Measurements from ENCODE around the gene ENC1. TPM values are rescaled to one million over a fixed set of nuclear protein-coding genes. Genes with fewer than 3 reads are reported as not detected.

The ENC1 gene
- total RNA-seq, 4 donors from 2014 or later, result 6.4 to 19.4 (median 13.0) TPM

DNA sequence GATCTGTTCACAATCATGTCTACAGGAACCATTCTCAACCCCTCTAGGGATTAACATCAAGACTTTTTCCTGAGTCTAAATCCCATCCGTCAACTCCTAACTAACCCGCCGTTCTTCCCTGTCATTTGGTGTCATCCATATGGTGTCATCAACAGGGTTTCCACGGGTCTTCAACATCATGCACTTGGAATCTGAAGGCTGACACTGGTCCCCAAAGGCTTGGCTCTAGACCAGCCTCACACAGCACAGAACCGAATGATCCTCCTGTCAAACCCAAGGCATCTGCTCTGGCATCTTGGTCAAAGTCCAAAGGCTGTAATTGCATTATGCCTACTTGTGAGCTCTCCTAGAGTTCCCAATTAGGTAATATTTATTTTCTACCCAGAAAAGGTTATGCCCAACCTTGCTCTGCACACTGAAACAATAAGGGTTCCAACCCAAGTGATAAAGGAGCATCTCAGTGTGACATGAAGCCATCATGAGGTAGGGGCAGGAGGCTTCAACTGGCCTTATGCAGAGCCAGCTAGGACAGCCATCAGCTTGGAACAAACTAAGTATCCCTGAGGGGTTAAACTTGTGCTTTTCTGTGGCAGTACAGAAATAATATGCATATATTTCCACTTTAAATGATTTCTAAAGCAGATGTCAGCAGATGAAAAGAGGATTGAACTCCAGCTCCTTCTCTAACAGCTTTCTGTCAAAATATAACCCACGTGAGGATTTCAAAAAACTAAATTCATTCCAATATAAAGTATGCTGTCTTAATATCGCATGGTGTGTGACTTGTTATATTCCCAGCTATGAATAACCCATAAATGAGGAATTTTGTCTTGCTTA lies 13.9 kb downstream of the ENC1 start:
- H3K27ac ChIP-seq, result no peak overlapping the region
- TF ChIP-seq POLR2AphosphoS5 (IDR thresholded peaks at IDR 0.05), result no peak
- no peak for TF ChIP-seq CTCF (IDR thresholded peaks at IDR 0.05)
- TF ChIP-seq POLR2A (IDR thresholded peaks at IDR 0.05), result no peak
- no peak for TF ChIP-seq EP300 (IDR thresholded peaks at IDR 0.05)
- H3K36me3 ChIP-seq, result no peaks in the 10 kb centered on the region
- H3K4me1 ChIP-seq, result peaks cover 8% of the 10 kb centered on the region
- H3K27me3 ChIP-seq, result no peaks in the 10 kb centered on the region
- H3K4me3 ChIP-seq, result no peak overlapping the region
- H3K9me3 ChIP-seq, result no peaks in the 10 kb centered on the region
- 80% methylated on average over 7 of the region's 7 CpGs for WGBS
- no peak for DNase-seq (ENCODE audit: low spot score in 2 of 2)

DNA sequence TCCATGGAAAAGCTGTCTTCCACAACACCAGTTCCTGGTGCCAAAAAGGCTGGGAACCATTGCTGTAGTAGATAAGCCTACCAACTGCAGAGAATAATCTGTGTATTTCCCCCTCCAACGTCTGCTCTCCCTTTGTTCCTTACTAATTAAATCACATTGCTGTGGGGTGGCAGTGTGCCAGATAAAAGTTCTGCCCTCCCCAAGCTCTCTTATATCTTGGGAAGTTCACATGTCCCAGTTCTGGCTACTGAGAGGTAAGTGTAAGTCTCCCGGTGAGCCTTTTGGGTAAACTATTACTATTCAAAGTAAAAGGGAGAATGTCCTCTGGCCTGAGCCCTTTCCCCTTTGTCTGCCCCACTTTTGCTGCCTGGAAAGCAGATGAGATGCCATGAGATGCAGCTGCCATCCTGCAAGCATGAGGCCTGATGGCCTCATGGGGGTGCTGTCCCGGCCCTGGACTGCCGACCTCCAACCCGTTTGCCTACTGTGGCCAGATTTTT lies 14.7 kb downstream of the ENC1 start:
- H3K4me1 ChIP-seq, result peaks cover 3% of the 10 kb centered on the region
- no peak overlapping the region for H3K27ac ChIP-seq
- H3K9me3 ChIP-seq, result no peaks in the 10 kb centered on the region
- H3K36me3 ChIP-seq, result no peaks in the 10 kb centered on the region
- DNase-seq (ENCODE audit: low spot score in 2 of 2), result no peak
- H3K4me3 ChIP-seq, result no peak overlapping the region
- WGBS, result 67% methylated on average over 5 of the region's 5 CpGs
- no peak for TF ChIP-seq POLR2AphosphoS5 (IDR thresholded peaks at IDR 0.05)
- no peak for TF ChIP-seq POLR2A (IDR thresholded peaks at IDR 0.05)
- no peak for TF ChIP-seq CTCF (IDR thresholded peaks at IDR 0.05)
- no peak for TF ChIP-seq EP300 (IDR thresholded peaks at IDR 0.05)
- H3K27me3 ChIP-seq, result no peaks in the 10 kb centered on the region

GRCh38 chr5:74624931-74625505 lies 15.5 kb downstream of the ENC1 start:
- H3K4me3 ChIP-seq, result no peak overlapping the region
- 79% methylated on average over 8 of the region's 8 CpGs for WGBS
- no peaks in the 10 kb centered on the region for H3K9me3 ChIP-seq
- TF ChIP-seq POLR2A (IDR thresholded peaks at IDR 0.05) (no peak), POLR2AphosphoS5 (IDR thresholded peaks at IDR 0.05) (no peak), CTCF (IDR thresholded peaks at IDR 0.05) (no peak), EP300 (IDR thresholded peaks at IDR 0.05) (no peak)
- H3K27me3 ChIP-seq, result no peaks in the 10 kb centered on the region
- no peak overlapping the region for H3K27ac ChIP-seq
- no peak for DNase-seq (ENCODE audit: low spot score in 2 of 2)
- peaks cover 3% of the 10 kb centered on the region for H3K4me1 ChIP-seq
- no peaks in the 10 kb centered on the region for H3K36me3 ChIP-seq

DNA sequence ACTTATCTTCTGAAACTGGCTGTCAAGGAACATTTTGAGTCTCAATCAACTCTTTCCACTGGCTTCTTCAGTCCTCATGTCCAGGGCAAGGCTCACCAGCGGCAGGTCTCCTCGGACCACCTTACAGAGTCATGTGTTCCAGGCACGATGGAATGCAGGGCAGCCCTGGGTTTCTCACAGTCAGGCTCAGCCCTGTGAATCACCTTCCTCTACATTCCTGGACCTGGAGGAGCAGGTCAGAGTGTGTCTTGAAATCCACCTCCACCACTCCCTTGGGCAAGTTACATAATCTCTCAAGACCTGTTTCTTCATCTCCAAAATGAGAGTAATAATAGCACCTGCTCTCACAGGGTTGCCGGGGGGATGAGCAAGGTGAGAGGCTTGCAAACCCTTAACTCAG lies 16.0 kb downstream of the ENC1 start:
- WGBS, result 51% methylated on average over 4 of the region's 4 CpGs
- Histone ChIP-seq H3K4me1 (peaks cover 3% of the 10 kb centered on the region), H3K36me3 (no peaks in the 10 kb centered on the region), H3K4me3 (no peak overlapping the region), H3K27me3 (no peaks in the 10 kb centered on the region), H3K9me3 (no peaks in the 10 kb centered on the region), H3K27ac (no peak overlapping the region)
- TF ChIP-seq POLR2A (IDR thresholded peaks at IDR 0.05), result no peak
- TF ChIP-seq CTCF (IDR thresholded peaks at IDR 0.05), result no peak
- TF ChIP-seq POLR2AphosphoS5 (IDR thresholded peaks at IDR 0.05), result no peak
- no peak for TF ChIP-seq EP300 (IDR thresholded peaks at IDR 0.05)
- no peak for DNase-seq (ENCODE audit: low spot score in 2 of 2)

DNA sequence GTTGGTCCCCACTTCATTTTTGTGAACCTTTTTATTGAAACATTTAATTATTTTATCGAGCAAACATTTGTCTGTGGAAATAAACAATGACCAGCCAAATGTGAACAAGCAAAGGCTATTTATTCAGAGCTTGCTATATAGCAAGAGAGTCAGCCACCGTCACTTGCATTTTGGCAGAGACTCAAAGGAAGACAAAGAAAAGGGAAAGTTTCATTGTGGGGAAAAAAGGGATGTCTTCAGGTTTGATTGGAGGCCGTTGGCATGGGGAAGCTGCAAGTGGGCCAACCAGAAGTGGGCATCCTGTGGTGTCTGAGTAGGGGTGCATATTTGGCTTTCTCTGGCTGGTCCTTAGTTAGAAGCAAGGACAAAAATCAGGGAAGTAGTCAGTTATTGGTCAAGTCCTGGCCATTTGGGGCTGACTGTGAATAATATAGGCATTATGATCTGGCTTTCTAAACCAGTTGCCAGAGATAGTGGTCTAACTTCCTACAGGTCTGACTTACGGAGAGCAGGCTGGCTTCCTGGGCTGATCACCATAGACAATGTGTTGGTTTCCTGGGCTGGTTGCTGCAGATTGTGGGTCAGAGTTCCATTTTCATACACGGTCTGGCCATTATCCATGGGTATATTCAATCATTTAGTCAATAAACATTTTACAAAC lies 16.6 kb downstream of the ENC1 start:
- Histone ChIP-seq H3K36me3 (no peaks in the 10 kb centered on the region), H3K4me1 (peaks cover 3% of the 10 kb centered on the region), H3K4me3 (no peak overlapping the region), H3K27ac (no peak overlapping the region), H3K27me3 (no peaks in the 10 kb centered on the region), H3K9me3 (no peaks in the 10 kb centered on the region)
- WGBS, result 82% methylated on average over 5 of the region's 5 CpGs
- TF ChIP-seq CTCF (IDR thresholded peaks at IDR 0.05), result no peak
- no peak for TF ChIP-seq EP300 (IDR thresholded peaks at IDR 0.05)
- TF ChIP-seq POLR2A (IDR thresholded peaks at IDR 0.05), result no peak
- TF ChIP-seq POLR2AphosphoS5 (IDR thresholded peaks at IDR 0.05), result no peak
- DNase-seq (ENCODE audit: low spot score in 2 of 2), result no peak

Measured in suprapubic skin (tissue), 4 donors.